Fibroblast of pulmonary artery (primary cell): ENCODE measurements around the gene DNPH1.

Experiments
- DNase-seq: peaks from one replicate; pipeline ENCODE4 v3.0.0-alpha.2; 2010; ENCODE audit warnings: low read depth
- H3K4me3 ChIP-seq: replicated peaks from 2 replicates; pipeline ENCODE4 v1.5.1; 2011; ENCODE audit warnings: low read depth, mild to moderate bottlenecking, control low read depth, low read length, moderate library complexity
- TF ChIP-seq, protein P1 (sequence below): IDR thresholded peaks from 2 replicates; pipeline ENCODE4 v1.5.1; 2011; ENCODE audit warnings: mild to moderate bottlenecking, control low read depth, low read length, inconsistent platforms; ENCODE audit errors: missing control alignments

The DNPH1 gene

DNA sequence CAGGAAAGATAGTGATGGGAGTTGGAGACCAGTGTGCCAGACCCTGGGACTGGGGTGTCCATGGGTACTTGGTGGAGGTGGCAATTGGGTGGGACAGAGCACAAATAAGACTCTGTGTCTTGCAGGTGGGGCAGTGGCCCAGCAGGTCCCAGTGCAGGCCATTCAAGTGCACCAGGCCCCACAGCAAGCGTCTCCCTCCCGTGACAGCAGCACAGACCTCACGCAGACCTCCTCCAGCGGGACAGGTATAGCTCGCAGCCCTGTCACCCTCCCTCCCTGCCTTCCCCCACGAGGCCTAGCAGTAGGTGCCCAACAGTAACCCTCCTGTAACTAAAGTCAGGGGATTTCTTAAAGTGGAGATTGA lies 52.9 kb downstream of the DNPH1 start:
- no peak overlapping the region for H3K4me3 ChIP-seq
- TF ChIP-seq, protein P1, sequence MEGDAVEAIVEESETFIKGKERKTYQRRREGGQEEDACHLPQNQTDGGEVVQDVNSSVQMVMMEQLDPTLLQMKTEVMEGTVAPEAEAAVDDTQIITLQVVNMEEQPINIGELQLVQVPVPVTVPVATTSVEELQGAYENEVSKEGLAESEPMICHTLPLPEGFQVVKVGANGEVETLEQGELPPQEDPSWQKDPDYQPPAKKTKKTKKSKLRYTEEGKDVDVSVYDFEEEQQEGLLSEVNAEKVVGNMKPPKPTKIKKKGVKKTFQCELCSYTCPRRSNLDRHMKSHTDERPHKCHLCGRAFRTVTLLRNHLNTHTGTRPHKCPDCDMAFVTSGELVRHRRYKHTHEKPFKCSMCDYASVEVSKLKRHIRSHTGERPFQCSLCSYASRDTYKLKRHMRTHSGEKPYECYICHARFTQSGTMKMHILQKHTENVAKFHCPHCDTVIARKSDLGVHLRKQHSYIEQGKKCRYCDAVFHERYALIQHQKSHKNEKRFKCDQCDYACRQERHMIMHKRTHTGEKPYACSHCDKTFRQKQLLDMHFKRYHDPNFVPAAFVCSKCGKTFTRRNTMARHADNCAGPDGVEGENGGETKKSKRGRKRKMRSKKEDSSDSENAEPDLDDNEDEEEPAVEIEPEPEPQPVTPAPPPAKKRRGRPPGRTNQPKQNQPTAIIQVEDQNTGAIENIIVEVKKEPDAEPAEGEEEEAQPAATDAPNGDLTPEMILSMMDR, result no peak
- no peak for DNase-seq

DNA sequence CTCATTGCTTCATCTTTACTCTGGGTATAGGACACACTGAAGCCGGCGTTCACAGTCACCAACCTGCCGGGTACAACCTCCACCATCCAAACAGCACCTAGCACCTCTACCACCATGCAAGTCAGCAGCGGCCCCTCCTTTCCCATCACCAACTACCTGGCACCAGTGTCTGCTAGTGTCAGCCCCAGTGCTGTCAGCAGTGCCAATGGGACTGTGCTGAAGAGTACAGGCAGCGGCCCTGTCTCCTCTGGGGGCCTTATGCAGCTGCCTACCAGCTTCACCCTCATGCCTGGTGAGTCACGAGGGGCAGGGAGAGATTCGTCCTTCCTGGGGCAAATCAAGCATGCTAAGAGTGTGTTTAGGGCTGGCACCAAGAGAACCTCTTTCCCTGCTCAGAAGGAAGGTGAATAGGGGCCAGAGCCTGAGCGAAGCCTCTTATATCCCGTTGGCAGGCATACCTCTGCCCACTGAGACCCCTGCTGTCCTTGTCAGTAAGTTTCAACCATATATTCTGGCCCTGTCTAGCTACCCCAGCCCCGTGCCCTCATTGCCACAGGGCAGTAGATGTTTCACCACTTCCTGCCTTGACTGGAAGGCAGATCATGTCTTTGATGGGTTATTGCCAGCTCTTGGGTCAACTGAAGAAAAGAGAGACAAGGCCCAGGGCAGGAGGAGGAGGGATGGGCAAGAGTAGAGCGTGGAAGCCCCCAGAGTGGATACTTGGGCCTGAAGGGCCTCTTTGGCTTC lies 53.4 kb downstream of the DNPH1 start:
- TF ChIP-seq, protein P1, result no peak
- DNase-seq, result no peak
- H3K4me3 ChIP-seq, result no peak overlapping the region
